GM18502 (cell line): Measurements from ENCODE around the gene IBA57.

ENCODE experiments used
- ATAC-seq: cut with Tn5 transposase; IDR thresholded peaks from one replicate; pipeline ENCODE4 v1.9.1; 2021; ENCODE audit warnings: mild to moderate bottlenecking; ENCODE audit not compliant: unreplicated experiment, poor library complexity

The IBA57 gene

DNA sequence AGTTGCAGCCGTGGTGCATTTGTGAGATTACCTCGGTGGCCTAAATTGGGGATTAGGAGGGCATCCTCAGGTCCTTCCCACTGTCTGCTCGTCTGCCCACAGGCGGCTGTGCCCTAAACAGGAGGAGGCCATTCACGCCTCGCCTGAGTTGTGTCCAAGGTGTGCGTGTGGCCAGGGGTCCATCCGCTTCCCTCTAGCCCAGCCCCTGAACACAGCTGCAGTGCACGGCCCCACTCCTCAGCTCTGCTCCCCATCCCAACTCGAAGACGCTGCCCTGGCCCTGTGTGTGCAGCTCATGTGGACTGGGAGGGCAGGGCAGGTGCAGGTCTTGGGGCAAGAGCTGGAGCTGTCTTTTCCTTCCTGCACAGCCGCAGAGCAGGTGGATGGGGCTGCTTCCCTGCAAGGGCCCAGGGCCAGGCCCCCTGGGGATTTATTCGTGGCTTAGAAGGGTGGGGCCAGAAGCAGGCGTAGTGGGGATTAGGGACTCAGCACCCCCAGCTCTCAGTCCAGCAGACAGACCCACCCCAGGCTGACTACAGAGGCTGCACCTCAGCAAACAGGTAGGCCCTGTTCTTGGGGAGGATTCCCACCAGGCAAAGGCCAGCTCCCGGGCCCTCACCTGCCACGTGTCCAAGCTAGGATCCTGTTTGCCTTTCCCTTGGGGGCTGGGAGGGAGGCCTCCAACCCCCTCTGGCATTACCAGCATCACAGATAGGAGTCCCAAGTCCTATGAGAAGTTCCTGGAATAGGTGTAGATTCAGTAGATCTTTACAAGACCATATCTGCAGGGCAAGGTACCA, 21.2 kb upstream of the IBA57 start:
- ATAC-seq, result no peak

DNA sequence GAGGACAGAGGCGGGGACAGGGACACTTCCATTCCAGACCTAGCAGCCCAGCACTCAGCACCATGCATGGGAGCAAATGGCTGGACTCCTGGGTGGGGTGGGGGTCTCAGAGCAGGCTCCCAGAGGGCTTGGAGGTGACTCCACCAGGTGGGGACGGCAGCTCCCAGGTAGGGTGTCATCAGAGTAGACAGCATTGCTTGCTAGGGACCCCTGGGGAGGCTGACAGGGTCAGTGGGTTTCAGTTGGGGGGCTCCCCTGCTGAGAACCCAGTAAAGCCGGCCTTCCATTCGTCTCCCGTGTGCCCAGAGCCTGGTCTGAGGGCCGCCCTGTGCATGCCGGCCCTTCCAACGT, 20.6 kb upstream of the IBA57 start:
- no peak for ATAC-seq

DNA sequence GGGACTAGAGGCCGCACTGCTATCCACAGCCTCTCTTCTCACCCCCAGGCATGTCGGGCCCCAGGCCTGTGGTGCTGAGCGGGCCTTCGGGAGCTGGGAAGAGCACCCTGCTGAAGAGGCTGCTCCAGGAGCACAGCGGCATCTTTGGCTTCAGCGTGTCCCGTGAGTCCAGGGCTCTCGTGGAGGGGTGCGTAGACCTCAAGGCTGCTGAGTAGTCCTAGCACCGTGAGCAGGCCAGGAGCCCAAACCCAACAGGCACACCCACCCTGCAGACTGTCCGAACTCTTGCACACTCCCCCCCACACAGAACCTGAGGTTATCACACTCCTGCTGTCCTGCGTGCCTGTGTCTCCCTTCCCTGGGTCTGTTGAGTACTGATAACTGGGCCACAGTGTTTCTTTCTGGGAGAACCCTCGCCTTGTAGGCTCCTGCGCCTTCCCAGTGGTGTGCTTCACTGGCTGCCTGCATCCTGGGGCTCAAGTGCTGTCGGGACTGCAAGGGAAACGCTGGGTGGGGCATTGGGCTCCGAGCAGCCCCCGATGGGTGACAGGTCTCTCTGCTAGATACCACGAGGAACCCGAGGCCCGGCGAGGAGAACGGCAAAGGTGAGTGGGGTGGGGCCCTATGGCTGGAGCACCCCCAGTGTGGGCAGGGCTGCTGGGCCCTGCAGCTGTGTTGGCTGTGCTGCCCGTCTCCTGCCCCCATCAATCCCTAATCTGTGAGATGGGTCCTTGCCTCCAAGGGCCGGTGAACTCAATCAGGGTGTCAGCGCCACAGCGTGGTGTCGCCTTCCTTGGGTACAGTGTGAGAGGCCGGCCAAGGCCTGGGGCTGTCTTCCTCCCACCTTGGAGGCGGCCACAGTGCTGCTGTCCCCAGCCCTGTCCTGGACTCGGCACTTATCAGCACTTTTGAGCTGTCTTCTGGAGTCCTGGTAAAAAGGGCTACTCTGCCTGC, 19.9 kb upstream of the IBA57 start:
- no peak for ATAC-seq

DNA sequence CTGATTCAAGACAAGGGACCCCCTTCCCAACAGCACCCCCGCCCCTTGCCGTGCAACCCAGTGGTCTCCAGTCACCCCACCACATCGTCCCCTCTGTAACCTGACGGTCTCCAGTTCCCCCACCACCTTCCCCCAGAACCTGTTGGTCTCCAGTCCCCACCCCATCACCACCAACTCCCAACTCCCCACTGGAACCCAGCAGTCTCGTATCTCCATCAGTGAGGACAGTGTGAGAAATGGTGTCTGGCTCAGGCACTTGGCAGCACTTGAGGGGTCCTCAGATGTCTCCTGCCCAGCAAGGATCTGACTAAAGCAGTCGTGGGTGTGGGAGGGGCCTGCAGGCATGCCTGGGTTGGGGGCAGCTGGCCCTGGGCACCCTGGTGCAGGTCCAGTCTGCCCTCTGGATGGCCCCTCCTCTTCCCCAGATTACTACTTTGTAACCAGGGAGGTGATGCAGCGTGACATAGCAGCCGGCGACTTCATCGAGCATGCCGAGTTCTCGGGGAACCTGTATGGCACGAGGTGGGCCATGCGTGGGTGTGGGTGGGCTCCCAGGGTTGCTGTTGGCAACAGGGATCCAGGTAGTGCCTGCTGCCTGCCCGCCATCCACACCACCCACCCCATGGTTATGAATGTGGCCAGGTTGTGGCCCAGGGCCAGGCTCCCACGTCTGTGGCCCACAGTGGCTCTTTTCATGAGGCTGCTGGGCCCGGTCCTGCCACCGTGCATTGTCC, 19.0 kb upstream of the IBA57 start:
- ATAC-seq, result no peak

DNA sequence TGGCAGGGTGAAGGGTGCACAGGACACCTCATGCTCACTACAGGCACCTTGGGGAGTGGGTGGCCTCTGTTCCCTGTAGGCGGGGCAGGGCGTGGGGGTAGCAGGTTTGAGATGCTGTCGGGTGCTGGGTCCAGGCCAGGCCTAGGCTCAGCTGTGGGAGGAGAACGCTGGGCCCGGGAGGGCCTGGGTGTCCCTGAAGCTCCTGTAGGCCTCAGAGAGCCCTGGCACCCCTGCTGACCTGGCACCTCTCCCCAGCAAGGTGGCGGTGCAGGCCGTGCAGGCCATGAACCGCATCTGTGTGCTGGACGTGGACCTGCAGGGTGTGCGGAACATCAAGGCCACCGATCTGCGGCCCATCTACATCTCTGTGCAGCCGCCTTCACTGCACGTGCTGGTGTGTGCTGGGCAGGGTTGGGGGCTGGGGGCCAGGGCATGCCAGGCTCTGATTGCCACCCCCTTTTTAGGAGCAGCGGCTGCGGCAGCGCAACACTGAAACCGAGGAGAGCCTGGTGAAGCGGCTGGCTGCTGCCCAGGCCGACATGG, 18.4 kb upstream of the IBA57 start:
- ATAC-seq, result no peak

DNA sequence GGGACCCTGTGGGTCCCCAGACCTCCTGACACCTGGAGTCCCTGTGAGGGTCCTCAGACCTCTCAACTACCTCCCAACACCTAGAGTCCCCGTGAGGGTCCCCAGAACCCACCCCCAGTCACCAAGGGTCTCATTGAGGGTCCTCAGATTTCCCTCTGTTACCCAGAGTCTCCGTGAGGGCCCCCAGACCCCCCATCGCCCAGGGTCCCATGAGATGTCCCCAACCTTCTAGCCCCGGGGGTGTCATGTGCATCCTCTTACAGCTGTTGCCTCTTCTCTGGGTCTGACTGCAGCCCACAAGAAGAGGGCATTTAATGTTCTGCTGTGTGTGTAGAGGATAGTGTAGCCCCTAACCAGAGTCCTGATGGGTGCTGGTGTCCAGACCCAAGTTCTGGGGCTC, 17.8 kb upstream of the IBA57 start:
- no peak for ATAC-seq

DNA sequence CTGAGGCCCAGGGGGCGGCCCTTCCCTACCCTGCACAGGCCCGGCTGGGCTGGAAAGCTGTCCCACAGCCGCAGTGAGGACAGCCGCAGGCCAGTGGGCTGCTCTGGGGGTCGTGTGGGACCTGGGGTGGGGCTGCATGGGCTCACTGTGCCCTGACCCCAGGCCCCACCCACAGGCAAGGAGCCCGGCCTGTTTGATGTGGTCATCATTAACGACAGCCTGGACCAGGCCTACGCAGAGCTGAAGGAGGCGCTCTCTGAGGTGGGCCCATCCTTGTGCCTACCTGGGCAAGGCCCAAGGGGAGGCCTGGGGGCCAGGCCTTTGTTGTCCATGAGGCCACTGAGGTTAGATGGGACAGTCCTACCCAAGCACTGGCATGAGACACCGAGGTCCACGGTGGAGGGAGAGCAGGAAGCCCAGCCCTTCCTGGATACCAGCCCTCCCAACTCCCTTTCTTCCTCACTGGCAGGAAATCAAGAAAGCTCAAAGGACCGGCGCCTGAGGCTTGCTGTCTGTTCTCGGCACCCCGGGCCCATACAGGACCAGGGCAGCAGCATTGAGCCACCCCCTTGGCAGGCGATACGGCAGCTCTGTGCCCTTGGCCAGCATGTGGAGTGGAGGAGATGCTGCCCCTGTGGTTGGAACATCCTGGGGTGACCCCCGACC, 17.3 kb upstream of the IBA57 start:
- ATAC-seq, result no peak

DNA sequence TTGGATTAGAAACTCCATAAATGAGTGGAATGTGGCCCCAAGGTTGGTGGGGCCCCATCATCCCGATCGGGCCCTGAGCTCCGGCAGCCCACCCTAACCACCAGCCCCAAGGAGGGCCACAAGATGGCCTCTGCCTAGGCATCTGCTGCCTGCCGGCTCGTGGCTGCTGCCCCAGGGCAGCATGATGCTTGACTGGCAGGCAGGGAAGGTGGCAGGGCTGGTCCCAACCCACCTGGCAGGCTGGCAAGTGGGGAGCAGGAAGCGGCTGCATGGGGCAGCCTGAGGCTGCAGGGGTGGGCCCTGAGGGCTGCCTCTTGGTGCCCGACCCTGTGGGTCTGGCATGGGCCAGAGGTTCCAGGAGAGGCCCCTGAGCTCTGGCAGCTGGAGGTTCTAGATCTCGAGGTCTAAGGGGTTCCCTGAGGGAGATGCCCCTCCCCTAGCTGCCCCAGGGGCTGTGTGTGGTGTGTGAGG, 16.6 kb upstream of the IBA57 start:
- ATAC-seq, result no peak

DNA sequence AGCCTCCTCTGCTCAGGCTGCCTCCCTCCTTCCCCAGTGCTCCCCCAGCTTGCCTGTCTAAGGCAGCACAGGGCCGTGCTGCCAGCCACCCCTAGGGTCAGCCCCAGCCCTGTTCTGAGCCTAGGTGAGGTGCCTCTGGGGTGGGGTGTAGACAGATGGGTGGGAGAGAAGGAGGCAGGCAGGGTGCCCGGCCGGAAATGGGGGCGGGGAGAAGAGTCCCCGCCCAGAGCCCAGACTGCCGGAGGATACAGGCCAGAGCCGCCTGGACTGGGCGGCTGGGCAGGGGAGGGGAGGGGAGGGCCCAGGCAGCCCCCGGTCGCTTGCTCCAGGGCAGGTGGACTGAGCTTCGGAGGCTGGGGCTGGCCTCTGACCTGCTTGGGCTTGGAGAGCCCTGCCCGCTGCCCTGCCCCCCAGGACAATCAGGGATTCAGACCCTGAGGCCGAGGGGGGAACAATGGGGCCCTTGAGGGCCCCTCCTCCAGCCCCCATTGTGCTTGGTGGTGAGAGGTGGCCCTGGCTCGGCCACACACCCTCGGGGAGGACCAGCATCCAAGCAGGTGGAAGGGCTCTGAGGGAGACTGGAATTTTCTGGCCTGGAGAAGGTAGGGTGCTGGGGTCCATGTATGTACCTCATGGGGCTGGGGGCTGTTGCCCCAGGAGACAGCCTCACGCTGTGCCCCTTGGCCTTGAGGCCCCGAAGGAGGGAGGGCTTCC, 16.0 kb upstream of the IBA57 start, which contains the start of gene GJC2:
GJC2 (plus strand) TSS at position 525 of the 714 bp plus-strand sequence. CDS start 7,829 bp downstream, outside the sequence.
- ATAC-seq, result no peak

DNA sequence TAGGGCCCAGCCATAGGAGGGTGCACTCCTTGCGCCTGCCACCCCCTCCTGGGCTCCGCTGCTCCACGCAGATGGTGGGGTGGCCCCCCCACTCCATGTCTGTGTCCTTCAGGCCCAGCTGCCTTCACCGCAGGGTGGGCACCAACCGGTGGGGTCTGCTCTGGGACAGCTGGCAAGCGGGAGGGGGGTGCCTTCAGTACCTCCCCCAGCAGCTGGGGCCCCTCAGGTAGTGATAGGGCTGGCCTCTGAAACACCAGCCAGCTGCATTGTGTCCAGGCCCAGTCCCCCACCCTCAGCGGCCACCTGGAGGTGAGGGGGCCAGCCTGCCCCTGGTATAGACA, 15.5 kb upstream of the IBA57 start:
- no peak for ATAC-seq

DNA sequence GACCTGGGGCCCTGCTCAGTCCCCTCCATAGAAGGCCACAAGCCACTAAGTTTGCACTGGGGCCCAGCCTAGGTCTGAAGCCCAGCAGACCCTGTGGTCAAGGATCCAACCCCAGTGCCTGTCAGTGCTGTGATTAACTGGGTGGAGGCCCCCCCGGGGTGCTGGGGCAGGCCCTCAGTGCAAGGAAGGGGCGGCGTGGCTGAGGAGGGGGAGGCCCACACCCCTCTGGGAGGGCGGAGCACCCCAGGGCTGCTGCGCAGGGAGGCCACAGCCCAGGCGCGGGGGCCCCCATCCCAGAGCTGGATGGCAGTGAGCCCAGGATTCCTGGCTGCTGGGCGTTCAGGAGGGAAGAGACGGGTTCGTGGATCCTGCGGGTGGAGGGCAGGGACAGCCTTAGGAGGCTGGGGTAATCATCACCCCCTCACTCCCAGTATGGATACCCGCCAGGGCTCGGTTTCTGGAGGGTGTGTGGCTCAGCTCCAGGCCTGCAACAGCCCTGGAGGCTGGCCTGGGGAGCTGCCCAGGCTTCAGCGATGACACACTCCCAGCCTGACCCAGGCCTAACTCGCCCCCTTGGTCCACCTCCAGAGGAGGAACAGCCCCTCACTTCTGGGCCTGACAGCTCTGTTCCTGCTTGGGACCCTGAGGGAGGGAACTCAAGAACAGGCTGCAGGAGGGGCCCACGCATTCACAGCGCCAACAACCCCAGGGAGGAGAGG, 15.0 kb upstream of the IBA57 start:
- ATAC-seq, result no peak

DNA sequence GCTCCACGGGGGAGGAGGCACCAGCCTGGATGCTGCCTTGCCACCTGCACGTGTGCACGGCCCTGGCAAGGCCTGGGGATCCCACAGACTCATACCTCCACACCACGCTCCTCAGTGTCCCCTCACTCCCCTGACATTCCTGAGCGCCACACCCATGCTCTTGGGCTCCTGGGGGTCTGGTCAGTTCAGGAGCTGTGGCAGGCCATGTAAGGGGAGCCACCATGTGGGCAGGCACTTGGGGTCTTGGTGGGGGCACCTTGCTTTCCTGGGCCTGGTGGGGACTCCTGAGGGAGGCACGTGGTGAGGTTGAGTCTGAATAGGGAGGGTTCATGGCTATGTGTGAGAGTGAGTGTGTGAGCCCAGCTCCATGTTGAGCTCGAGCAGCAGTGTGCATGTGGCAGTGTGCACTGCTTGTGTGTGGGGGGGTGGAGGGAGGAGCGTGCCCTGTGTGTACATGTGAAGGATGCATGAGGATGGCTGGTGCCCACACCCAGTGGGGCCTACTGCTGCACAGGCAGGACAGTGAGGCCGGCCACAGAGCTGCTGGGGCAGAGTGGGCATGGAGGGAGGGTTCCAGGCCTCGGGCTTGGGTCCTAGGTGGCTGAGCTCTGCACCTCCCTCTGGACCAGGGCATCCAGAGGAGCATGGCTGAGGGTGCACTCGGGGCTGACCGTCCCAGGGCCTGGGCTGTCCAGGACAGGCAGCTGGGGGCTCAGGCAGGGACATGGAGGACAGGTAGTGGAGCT, 14.3 kb upstream of the IBA57 start:
- ATAC-seq, result no peak

DNA sequence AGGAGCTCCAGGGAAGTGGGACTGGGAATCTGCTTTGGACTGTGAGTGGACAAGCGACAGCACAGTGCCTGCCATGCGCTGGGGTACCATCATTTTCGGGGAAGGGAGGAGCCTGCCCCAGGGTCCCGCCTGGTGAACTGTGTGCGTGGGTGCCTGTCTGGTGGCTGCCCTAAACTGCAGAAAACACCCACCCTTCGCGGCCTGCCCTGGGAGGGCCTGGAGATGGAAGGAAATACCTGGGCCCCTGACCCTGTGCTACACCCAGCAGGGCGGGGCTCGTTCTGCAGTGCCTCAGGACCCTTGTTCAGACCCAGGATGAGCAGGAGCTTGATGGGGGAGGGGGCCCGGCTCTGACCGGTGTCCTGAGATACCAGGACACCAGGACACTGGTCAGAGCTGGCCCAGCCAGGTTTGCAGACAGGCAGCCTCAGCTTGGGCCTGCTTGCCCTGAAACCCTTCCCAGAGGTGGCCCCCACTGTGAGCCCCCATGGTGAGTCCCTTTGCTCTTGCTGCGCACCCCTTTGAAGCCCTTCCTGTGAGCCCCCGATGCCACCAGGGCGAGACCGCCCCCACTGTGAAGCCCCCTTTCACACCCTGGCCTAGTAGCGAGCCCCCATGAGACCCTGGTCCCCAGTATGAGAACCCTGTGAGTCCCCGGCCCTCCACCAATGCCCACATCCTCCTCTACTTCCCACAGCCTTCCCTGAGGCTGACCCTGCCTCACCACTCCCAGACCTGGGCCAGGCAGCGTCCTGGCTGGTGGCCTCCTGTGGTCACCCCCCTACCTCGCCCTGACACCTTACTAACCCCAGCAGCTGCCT, 13.3 kb upstream of the IBA57 start:
- no peak for ATAC-seq

DNA sequence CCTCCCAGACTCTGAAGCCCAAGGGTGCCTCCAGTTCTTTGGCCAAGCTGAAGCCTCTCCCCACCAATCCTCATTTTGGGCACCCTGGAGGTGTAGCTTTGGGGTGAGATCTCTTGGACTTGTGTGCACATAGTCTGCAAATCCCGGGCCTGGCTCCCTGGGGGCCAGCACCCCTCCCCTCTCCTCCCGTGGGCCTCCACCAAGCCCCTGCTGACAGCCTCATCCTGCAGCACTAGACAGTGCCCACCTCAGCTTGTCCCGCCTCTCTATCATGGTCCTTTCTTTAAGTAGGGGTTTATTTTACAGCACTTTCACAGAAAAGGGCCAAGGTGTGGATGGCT, 12.7 kb upstream of the IBA57 start:
- no peak for ATAC-seq

DNA sequence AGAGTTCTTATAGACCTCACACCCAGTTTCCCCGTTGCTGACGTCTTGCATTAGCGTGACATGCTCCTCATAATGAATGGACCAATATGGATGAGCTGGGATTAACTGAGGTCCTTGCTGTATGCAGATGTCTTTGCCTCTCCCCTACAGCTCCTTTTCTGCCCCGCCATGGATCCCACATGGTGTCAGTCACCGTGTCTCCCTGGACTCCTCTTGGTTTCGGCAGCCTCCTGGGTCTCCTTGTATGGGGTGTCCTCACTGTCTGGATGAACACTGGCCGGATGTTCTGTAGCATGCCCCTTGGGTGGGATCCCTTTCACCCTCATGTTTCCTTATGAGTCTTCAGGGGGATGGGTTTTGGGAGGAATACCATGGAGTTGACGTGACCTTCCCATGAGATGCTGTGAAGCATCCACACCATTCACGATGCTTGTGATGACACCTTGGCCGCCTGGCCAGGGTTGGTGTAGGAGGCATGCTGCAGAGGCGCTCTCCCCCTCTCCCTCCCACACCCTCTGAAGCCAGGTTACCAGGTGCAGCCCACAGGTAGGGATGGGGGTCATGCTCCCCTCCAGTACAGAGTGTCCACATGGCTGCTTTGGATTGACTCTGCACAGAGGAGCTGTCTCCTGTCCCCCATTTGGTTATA, 11.5 kb upstream of the IBA57 start:
- ATAC-seq, result no peak

DNA sequence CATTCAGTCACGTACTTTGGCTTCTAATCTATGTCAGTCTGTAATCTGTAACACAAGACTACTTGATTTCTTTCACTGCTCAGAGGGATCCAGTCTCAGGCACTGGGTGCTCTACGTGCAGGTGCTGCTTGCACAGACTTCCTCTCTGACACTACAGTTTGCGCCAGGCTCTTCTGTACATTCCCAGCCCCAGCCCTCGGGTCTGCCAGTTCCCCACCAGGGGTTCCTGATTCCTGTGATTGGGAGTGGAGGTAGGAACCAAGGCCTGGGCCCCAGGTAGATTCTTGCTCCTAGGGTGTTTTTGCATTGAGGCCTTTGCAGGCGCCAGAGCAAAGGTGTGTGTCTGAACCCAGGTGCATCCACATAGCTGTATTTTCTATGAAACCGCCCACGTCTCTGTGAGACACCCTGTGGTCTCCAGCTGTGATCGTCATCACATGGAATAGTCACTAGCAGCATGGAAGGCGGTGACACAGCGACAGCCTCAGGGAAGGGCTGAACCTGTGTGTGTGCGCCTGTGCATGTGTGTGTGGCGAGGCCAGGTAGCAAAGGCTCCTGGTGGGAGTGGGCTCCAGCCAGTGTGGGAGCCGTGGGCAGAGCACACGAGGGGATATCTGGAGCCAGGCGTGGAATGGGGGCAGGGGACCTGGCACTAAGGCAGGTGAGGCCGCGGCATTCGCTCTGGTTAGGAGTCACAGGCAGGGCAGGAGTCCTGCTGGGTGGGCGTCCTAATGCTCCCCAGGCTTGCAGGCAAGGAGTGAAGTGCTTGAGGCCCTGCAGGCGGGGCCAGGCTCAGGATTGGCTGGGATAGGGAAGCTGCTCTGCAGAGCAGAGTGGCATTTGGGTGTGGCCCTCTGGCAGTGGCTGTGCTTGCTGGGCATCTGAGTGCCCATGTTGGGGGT, 10.7 kb upstream of the IBA57 start:
- ATAC-seq, result no peak
